ENCODE data around the gene PC.
"Not testable (repeated sequence)": the region's sequence is repeated elsewhere in the genome, so short reads cannot be mapped to it uniquely, and the experiment has no call there.

The PC gene

DNA sequence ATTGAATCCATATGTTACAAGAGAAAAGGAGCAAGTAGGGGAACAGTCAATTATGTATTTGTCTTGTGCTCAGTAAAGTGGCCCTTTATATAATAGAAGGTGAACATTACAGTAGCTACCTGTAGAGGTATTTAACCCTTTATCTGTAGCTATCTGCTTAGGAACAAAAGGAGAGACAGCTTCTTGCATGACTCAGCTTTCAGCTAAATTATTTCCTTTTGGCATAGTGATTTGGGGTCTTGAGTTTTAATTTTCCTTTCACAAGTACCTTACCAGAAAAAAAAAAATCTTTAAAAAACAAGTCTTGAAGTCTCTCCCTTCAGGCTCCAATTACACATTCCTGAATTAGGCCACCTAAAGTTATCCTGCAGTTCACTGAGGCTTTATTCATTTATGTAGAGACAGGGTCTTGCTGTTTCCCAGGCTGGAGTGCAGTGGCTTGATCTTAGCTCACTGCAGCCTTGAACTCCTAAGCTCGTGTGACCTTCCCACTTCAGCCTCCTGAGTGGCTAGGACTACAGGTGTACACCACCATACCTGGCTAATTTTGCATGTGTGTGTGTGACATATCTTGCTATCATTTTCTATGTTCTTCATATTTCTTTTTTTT lies 147.5 kb downstream of the PC start:
- ChIA-PET CTCF (interaction anchor here (0.9 to 1.4 kb wide), 3 partner anchors 20 to 117 kb away, joined by 3 read pairs; no protein-coding TSS in a partner anchor), POLR2A (no interaction called here)

DNA sequence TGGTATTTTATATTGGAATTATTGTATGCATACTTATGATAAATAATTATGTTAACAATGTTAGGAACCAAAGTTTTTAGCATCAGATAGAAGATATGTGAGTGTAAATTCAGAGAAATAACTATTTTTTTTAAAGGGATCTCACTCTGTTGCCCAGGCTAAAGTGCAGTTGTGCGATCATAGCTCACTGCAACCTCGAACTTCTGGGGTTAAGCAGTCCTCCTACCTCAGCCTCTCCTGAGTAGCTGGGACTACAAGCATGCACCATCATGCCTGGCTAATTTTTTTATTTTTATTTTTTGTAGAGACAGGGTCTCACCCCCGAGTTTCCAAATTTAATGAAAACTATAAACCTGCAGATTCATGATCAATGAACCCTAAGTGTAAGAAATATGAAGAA lies 148.6 kb downstream of the PC start:
- DNase-seq (ENCODE audit: low read depth, low spot score) = no peak
- POLR2A ChIA-PET = no interaction called here
- CTCF ChIA-PET = interaction anchor here (0.9 to 1.4 kb wide), 2 partner anchors 21 to 25 kb away, joined by 3 read pairs; no protein-coding TSS in a partner anchor
- TF ChIP-seq CTCF (IDR thresholded peaks at IDR 0.05; ENCODE audit: insufficient read depth, low read length, missing control alignments) = no peak
- H3K4me3 ChIP-seq (ENCODE audit: low read depth, low read length) = no peak overlapping the region

More for the DNA sequence above, 147.5 kb downstream of the PC start:
- TF ChIP-seq CTCF (IDR thresholded peaks at IDR 0.05; ENCODE audit: insufficient read depth, low read length, missing control alignments) = no peak
- no peak for DNase-seq (ENCODE audit: low read depth, low spot score)
- H3K4me3 ChIP-seq (ENCODE audit: low read depth, low read length) = no peak overlapping the region

- ChIA-PET POLR2A (no interaction called here), CTCF (interaction anchor here (1.2 kb wide), 1 partner anchor 34 kb away, joined by 4 read pairs; no protein-coding TSS in a partner anchor)
- TF ChIP-seq CTCF (IDR thresholded peaks at IDR 0.05; ENCODE audit: insufficient read depth, low read length, missing control alignments) = no peak
- H3K4me3 ChIP-seq (ENCODE audit: low read depth, low read length) = no peak overlapping the region
- no peak for DNase-seq (ENCODE audit: low read depth, low spot score)
Measured at GRCh38 chr11:66800720-66801428, 157.3 kb downstream of the PC start.

DNA sequence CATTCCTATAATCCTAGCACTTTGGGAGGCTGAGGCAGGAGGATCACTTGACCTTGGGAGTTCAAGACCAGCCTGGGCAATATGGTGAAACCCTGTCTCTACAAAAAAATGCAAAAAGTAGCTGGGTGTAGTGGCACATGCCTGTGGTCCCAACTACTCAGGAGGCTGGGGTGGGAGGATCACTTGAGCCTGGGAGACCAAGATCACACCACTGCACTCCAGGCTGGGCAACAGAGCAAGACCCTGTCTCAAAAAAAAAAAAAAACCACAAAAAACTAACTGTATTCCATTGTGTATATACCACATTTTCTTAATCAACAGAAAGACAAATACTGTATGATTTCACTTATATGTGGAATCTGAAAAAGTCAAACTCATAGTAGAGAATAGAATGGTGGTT lies 158.4 kb downstream of the PC start:
- POLR2A ChIA-PET = not testable (repeated sequence)
- CTCF ChIA-PET = interaction anchor here (0.6 to 0.7 kb wide), 2 partner anchors 41 to 178 kb away, joined by 3 to 4 read pairs; no protein-coding TSS in a partner anchor

More for the DNA sequence above, 158.4 kb downstream of the PC start:
- H3K4me3 ChIP-seq (ENCODE audit: low read depth, low read length); DNase-seq (ENCODE audit: low read depth, low spot score): not testable (repeated sequence)
